NCI-H2107 treated with DMSO at 0.1 percent for 48 hours (cell line): Measurements from ENCODE around the gene PITPNM1.
"Not testable (repeated sequence)": the region's sequence is repeated elsewhere in the genome, so short reads cannot be mapped to it uniquely, and the experiment has no call there.

ENCODE experiments used
- DNase-seq: peaks from one replicate; lab custom pipeline; 2025; ENCODE audit not compliant: unreplicated experiment; lab: John Stamatoyannopoulos, UW

Gene PITPNM1

DNA sequence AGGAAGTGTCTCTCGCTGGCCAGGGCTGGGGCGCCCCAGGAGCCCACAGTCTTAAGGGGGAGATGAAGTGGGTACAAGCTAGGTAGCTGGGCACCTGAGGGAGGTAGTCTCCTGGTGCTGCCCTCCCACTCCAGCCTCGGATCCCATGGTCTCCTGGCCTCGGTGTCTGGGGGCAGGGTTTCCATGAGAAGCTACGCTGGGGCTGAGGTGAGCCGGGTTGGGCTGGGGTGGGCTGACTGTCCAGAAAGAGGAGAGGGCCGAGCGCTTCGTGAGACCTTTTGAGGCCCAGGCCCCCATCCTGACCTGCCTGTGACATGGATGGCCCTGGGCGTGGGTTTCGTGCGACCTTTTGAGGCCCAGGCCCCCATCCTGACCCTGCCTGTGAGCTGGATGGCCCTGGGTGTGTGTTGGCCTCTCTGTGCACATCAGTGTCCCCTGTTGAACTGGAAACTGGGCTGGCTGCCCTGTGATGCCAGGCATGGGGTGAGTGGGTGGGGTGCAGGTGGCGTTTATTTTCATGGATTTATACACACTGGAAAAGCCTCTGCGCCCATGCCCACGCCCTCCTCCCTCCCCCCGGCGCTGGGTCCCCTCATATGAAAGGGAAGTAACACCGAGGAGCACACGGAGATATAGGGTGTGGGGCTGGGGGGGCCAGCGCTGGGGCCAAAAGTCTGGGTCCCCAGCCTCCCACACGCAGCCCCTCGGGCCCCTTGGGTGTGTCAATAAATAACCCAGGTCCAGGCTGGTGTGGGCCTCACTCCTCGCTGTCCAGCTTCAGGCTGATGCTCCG, 13.7 kb downstream of the PITPNM1 start:
- DNase-seq, result no peak

DNA sequence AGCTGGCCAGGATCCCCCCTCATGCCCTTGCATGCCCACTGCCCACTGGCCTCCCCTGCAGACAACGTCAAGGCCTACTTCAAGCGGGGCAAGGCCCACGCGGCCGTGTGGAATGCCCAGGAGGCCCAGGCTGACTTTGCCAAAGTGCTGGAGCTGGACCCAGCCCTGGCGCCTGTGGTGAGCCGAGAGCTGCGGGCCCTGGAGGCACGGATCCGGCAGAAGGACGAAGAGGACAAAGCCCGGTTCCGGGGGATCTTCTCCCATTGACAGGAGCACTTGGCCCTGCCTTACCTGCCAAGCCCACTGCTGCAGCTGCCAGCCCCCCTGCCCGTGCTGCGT, 14.5 kb downstream of the PITPNM1 start:
- DNase-seq, result no peak

DNA sequence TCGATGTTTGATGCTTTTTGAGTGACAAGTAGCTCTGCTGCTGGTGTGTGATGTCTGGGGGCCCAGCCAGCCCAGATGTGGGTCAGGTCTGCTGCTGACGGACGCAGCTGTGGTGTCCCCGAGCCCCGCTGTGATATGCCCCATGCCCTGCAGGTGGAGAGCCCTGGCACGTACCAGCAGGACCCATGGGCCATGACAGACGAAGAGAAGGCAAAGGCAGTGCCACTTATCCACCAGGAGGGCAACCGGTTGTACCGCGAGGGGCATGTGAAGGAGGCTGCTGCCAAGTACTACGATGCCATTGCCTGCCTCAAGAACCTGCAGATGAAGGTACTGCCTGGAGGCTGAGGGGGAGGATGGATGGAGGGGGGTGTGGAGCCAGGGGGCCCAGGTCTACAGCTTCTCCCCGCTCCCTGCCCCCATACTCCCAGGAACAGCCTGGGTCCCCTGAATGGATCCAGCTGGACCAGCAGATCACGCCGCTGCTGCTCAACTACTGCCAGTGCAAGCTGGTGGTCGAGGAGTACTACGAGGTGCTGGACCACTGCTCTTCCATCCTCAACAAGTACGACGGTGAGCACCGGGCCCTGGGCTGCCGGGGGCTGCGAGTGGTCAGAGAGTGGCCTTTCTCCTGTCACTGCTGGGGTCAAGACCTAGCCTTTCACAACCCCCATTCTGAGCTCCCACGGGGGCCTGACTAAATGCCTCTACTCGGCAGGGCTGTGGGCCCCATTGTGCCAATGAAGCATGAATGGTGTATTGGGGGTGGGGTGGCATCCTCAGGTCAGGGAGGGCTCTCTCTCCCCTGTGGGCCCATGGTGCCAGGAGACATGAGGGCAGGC, 15.1 kb downstream of the PITPNM1 start:
- no peak for DNase-seq

DNA sequence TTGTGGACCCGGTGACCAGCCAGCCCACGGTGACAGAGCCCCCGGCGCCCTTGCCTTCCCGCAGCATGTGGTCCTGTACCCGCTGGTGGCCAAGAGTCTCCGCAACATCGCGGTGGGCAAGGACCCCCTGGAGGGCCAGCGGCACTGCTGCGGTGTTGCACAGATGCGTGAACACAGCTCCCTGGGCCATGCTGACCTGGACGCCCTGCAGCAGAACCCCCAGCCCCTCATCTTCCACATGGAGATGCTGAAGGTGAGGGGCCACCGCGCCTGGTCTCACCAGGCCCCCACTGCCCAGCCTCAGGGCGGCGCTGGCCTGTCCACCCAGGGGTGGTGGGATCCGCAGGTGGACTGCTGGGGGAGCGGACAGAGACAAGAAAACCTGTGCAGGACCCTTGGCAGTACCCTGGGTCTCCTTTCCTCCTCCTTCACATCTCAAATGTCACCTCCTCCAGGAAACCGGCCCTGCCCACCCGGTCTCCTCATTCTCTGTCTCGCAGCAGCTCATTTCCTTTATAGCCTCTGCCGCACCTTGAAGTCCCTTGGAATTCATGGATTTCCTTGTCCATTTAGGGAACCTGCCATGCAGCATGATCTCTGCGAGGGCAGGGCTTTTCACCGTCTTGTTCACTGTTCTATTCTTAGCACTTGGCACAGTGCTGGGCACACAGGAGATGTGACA, 15.8 kb downstream of the PITPNM1 start:
- no peak for DNase-seq

DNA sequence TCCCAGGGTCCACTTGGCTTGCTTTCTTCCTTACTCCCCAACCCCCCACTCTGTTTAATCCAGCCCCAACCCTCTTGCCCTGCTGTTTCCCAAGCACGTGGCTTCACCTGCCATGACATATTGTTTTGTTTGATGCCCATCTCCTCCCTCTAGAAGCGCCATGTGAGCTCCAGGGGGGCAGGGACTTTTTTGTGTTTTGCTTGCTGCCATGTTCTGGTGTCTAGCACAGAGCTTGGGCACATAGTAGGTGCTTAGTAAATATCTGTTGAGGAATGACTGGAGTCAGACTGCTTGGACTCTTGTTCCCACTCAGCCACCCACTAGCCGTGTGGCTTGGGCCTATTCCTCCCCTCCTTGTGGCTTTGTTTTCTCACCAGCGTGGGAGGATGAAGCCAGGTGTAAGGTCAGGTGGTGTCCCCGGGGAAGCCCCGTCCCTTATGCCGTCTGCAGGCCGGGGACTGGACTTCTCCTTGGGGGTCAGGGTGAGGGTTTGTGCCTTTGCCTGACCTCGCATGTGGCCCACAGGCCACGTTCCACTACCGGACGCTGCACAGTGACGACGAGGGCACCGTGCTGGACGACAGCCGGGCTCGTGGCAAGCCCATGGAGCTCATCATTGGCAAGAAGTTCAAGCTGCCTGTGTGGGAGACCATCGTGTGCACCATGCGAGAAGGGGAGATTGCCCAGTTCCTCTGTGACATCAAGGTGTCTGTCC, 18.5 kb downstream of the PITPNM1 start:
- DNase-seq, result no peak

DNA sequence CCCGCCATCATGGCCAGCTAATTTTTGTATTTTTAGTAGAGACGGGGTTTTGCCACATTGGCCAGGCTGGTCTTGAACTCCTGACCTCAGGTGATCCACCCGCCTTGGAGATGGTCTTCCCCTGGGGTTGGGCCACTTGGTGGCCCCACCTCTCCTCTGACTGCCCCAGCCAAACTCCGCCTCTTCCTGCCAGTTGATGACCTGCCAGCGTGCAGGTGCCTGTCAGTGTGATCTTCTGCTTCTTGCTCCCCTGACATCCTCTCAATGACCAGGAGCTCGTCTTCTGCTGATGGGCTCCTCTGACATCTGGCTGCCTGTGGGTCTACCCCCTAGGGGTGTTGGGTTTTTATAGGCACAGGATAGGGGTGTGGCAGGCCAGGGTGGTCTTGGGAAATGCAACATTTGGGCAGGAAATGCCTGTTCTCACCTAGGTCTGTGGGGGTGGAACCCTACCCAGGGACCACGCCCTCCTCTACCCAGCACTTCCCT, 19.2 kb downstream of the PITPNM1 start:
- not testable (repeated sequence) for DNase-seq

DNA sequence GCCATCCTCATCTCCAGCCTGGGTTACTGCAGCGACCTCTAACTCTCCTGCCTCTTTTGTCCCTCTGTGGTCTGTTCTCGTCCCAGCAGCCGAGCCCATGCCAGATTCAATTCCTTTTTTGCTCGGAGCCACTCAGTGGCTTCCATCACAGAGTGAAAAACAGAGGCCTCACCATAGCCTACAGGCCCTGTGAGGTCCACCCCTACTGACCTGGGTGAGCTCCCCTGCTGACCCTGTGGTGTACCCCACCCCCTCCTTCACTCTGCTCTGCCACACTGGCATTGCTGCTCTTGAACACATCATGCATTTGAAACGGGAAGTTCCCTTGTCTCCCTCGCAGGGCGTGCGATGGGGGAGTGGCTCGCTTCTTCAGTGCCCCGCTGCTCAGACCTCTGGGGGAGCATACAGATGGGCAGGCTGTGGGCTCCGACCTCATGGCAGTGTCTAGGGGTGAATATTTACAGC, 20.3 kb downstream of the PITPNM1 start:
- DNase-seq, result no peak

DNA sequence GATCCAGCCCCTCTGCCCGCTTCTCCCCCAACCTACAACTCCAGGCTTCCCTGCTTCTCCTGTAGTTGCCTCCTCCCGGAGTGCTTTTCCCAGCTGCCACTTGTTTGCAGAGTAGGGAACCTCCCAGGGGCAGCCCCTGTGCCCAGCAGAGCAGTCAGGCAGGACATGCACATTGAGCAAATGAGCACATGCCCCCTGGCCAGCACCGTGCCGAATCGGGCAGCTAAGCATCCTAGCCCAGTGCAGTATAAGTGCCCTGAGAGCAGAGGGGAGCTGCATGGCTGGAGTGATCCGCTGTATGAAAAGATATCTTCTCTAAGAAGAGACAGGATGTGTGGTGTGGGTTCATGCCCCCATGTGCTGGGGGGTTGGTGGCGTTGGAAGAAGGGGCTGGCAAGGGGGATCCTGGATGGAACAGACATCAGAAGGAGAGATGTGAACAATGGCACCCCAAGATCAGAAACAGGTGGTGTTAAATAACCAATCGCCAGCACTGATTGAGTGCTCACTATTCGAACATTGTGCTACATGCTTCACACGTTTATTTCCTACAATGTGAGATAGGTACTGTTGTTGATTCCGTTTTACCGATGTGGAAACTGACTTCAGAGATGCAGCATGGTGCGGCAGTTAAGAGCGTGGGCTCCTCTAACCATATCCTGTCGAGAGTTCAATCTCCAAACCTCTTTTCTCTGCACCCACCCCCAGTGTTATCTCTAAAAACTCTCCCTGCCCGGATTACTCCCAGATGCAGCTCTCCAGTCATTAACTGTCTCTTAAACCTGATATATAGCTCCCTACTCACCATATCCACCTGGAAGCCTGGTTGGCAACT, 21.1 kb downstream of the PITPNM1 start:
- no peak for DNase-seq

DNA sequence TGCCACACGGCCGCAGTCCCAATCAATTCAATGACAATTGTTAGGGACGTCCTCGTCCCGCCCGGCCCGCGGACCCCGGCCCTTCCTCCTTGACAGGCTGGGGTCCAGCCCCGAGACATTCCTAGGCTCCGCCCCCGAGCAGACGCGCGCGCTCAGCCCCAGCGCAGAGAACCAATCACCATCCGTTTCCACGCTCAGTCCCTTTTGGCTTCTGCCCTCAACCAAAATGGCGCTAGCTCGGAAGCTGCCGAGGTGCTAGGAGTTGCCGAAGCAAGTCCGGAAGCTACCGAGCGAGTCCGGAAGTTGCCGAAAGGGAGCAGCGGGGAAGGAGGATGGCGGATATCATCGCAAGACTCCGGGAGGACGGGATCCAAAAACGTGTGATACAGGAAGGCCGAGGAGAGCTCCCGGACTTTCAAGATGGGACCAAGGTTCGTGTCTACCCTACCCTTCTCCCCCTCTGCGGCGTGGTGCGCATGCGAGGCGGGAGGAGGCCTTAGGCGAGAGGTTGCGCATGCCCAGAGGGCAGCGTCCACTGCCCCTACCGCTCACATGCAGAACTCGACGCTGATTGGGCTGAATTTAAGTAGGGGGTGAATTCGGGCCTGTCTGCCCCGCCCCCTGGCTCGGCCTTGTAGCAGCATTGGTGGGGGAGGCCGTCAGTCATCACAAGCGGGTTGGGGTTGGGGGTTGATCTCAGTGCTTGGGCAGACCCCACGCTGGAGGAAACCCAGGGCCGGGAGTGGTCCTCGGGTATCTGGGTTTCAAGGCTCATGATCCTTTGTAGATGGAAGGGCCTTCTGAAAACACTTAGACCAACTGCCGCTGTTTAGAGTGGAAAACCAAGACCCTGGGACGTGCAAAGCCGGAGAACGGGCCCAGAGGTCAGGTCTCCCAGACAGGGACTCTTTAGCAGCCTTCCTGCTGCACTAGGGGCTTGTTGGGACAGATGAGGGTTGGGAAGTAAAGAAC, 22.1 kb downstream of the PITPNM1 start, which contains the start of gene AIP:
Gene AIP (plus strand): TSS at position 200 of the 972 bp plus-strand sequence. CDS start 133 bp downstream, at position 333.
- peak; percentile 97 for DNase-seq

DNA sequence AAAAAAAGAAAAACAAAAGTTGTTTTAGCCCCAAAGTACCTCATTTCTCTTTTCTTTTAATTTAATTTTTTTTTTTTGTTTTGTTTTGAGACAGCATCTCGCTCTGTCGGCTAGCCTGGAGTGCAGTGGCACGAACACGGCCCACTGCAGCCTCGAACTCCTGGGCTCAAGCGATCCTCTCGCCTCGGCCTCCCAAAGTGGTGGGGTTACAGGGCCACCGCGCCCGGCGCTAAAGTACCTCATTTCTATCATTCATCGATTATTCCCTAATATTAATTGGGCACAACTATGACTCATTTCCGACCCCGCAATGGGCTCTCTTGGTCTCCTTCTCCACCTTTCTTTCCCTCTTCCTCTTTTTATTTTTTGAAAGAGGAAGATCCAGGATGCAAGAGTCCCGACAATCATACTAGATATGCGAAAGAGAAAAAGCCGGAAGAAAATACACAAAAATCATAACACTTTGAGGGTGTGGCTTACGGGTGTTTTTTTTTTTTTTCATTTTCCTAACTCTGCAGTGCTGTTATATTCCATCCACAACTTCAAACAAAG, 22.8 kb downstream of the PITPNM1 start:
- no peak for DNase-seq

DNA sequence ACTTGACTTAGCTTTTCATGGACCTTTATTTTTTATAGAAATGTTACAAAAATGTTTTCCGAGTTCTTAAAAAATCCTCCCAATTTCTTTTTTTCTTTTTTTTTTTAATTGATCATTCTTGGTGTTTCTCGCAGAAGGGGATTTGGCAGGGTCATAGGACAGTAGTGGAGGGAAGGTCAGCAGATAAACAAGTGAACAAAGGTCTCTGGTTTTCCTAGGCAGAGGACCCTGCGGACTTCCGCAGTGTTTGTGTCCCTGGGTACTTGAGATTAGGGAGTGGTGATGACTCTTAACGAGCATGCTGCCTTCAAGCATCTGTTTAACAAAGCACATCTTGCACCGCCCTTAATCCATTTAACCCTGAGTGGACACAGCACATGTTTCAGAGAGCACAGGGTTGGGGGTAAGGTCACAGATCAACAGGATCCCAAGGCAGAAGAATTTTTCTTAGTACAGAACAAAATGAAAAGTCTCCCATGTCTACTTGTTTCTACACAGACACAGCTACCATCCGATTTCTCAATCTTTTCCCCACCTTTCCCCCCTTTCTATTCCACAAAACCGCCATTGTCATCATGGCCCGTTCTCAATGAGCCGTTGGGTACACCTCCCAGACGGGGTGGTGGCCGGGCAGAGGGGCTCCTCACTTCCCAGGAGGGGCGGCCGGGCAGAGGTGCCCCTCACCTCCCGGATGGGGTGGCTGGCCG, 27.7 kb downstream of the PITPNM1 start:
- DNase-seq, result not testable (repeated sequence)

DNA sequence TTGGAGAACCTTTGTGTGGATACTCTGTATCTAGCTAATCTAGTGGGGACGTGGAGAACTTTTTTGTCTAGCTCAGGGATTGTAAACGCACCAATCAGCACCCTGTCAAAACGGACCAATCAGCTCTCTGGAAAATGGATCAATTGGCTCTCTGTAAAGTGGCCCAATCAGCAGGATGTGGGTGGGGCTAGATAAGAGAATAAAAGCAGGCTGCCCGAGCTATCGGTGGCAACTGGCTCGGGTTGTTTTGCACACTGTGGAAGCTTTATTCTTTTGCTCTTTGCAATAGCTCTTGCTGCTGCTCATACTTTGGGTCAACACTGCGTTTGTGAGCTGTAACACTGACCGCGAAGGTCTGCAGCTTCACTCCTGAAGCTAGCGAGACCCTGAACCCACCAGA, 28.5 kb downstream of the PITPNM1 start:
- not testable (repeated sequence) for DNase-seq

DNA sequence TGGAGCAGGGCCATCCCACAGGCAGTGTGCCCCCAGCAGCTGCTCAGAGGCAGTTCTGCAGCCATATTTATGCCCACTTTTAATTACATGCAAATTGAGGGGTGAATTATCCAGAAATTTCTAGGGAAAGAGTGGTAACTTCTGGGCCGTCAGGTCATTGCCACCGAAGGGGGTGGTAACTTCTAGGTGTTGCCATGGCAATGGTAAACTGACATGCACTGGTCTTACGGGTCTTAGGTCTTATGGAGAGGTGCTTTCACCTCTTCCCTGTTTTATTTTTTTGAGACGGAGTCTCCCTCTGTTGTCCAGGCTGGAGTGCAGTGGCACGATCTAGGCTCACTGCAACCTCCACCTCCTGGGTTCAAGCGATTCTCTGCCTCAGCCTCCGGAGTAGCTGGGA, 32.3 kb downstream of the PITPNM1 start:
- no peak for DNase-seq

DNA sequence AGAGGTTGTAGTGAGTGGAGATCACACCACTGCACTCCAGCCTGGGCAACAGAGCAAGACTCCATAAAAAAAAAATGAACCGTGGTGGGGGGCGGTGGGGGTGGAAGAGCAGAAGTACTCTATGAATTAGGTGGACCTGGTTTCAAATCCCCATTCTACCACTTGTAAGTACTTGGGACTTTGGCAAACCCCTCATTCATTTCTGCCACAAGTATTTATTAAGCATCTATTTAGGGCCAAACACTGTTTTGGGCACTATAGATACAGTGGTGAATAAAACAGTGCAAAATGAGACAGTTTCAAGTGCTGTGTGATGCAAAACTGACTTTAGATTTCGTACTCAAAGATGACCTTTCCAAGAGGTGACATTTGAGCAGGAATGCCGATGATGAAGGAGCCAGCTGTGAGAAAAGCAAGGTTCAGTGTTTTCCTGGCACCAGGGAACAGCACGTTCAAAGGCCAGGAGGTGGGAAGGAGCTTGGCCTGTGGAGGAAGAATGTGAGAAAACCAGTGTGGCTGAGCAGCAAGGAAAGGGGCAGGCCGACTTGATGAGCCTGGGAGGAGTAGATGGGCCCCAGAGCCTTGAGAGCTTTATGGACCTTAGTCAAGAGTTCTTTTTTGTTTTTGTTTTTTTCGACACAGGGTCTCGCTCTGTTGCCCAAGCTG, 34.7 kb downstream of the PITPNM1 start:
- no peak for DNase-seq

DNA sequence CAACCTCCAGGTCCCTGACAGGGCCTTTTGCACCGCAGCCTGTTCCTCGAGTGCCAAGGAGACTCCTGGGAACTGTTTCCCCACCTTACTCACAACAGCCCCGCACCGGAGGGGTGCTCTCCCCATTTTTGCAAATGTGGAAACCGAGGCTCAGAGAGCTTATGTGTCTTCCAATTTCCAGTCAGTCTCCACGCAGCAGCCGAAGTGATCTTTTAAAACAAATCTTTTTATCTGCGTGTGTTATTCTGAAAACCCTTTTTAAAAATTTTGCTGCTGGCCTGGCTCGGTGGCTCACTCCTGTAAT, 35.7 kb downstream of the PITPNM1 start:
- no peak for DNase-seq

DNA sequence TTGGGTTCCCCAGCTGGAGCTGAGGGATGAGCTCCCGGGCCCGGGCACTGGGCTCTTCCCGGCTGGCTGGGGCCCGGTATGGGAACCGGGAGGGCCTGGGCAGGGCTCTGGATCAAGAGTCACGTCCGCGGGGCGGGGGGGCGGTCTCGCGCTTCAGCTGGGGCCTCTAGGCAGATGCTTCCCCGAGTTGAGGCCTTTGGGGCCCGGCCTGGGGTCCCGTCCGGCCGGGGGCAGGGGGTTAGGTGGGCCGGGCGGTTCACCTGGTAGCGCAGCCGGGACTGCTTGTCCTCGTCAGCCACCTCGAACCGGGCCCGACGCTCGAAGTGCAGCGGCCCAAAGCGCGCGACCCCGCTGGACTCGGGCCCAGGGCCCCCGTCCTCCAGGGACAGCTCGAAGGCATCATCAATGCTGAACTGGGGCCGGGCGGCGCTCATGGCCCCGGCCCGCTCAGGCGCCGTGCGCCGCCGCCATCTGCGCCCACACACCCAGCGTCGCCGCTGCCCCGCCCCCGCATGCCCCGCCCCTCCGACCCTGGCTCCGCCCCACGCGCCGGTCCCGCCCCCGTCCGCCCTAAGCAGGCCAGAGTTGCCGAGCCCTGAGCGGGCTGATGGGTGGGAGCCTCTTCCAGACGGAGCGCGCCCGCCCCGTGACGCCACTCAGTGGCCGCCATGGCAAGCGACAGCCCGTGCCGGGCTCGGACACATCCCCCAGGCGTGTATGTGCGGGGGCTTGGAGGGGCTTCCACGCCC, 36.2 kb downstream of the PITPNM1 start, which contains the start of gene TMEM134:
Gene TMEM134 (minus strand): TSS at position 493 of the 749 bp plus-strand sequence. CDS start 59 bp downstream, at position 434.
- peak; percentile 54 for DNase-seq

DNA sequence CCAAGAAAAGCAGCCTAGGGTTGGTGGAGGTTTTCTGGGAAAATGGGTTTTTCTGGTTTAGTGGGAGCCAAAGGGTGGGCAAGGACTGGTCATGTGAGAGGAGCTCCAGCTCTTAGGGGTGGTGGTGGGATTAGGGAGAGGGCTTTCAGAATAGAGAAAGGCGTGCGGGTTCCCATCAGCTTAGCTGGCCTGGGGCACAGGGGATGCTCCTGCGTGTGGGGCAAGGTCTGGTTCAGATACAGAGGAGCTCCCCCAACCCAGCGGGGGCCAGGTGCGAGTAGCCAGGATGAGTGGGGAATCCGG, 36.8 kb downstream of the PITPNM1 start:
- no peak for DNase-seq
